ENCODE results near the gene SPTBN1.

SPTBN1 gene

DNA sequence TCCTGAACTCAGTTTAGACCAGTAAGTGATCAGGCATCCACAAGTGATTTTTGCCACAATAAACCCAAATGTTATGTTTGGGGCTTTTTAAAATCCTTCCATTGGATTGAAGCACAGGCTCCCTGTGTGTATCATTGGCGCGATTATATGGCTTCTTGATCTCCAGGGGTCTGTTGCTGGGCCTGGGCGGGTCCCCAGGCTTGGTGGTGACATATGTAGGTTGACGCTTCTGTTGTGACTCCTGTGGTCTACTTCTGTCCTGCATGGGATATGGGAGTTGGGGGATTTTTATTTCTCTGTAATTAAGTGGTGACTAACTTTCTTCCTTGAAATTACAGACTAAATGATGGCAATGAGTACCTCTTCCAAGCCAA, 211.1 kb downstream of the SPTBN1 start:
- TF ChIP-seq, protein P1, sequence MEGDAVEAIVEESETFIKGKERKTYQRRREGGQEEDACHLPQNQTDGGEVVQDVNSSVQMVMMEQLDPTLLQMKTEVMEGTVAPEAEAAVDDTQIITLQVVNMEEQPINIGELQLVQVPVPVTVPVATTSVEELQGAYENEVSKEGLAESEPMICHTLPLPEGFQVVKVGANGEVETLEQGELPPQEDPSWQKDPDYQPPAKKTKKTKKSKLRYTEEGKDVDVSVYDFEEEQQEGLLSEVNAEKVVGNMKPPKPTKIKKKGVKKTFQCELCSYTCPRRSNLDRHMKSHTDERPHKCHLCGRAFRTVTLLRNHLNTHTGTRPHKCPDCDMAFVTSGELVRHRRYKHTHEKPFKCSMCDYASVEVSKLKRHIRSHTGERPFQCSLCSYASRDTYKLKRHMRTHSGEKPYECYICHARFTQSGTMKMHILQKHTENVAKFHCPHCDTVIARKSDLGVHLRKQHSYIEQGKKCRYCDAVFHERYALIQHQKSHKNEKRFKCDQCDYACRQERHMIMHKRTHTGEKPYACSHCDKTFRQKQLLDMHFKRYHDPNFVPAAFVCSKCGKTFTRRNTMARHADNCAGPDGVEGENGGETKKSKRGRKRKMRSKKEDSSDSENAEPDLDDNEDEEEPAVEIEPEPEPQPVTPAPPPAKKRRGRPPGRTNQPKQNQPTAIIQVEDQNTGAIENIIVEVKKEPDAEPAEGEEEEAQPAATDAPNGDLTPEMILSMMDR (IDR thresholded peaks at IDR 0.05; ENCODE audit: low read depth, low read length): no peak
- no peak overlapping the region for H3K4me3 ChIP-seq (ENCODE audit: low read depth, low read length)

DNA sequence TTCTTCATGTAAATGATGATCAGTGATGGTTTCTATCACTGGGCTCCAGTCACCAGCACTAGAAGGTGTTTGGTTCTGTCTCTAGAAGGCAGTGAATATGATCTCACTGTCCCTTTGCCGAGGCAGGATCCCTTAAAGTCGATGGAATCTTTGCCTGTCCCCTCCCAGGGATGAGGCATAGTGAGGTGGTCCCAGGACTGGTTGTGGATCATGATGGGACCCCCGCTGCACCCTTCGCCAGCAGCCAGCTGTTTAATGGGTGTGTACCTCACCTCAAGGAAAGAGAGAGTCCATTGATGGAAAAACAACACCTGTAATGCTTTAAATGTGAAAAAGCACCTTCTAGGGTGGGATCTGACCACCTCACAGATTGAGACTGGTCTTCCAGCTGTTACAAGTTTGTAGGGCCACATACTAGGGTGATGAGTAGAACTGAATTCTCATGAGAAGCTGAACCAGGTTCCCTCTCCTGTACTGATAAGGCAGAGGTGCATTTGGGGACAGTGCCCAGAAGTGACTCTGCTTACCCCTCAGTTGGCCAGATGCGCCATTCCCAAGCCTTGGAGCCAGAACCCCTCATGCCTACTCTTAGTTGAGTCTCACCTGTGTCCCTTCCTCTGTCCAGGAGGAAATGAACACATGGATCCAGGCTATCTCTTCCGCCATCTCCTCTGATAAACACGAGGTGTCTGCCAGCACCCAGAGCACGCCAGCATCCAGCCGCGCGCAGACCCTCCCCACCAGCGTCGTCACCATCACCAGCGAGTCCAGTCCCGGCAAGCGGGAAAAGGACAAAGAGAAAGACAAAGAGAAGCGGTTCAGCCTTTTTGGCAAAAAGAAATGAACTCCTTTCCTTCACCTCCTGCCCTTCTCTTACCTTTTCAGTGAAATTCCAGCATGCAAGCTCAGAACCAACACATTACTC, 211.9 kb downstream of the SPTBN1 start:
- TF ChIP-seq, protein P1 (IDR thresholded peaks at IDR 0.05; ENCODE audit: low read depth, low read length): no peak
- H3K4me3 ChIP-seq (ENCODE audit: low read depth, low read length): no peak overlapping the region

DNA sequence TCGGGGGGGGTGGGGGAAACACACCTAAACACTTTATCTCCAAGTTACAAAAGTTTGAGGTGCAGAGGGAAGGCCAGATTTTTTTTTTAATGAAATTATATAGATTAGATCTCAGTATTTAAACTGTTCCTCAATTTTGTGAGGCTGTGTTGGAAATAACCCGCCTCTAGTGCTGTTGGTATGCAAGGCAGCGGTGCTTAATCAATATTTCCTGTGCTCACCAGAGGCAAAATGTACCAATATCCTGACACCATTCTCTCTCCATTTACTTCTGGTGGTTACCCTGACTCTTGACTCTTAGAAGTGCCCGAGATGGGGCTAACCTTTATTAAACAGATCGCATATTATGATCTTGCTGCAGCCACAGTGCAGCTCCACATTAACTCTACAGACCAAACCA, 212.6 kb downstream of the SPTBN1 start:
- H3K4me3 ChIP-seq (ENCODE audit: low read depth, low read length): no peak overlapping the region
- TF ChIP-seq, protein P1 (IDR thresholded peaks at IDR 0.05; ENCODE audit: low read depth, low read length): no peak

DNA sequence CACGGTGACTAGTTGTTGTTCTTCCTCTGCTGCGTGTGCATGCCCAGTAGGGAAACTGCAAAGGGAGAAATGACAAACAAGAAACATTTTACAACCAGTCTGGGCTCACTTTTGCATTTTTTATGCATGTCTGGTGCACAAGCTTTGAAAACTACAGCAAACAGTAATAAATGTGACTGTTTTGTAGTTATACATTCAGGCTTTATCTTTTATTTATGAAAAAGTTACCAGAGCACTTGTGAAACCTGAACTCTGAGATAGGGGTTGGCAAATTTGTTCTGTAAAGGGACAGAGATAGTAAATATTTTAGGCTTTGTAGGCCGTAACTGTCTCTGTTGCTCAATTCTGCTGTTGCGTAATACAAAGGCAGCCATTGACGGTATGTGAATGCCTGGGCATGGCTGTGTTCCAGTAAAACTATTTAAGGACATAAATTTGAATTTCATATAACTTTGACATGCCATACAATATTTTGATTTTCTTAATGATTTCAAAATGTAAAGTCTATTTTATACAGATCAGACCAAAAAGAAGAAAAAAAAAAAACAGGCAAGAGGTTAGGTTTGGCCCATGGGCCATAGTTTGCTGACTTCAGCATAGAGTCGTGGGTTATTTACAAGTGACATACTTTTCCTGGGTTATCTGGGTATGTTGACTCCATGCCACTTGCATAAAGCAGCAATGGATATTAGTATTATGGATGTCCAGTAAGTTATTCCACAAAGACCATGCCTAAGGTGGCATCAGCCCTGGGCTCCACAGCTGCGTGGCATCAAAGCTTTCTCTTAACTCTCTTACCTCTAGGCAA, 213.8 kb downstream of the SPTBN1 start:
- TF ChIP-seq, protein P1 (IDR thresholded peaks at IDR 0.05; ENCODE audit: low read depth, low read length): no peak
- H3K4me3 ChIP-seq (ENCODE audit: low read depth, low read length): no peak overlapping the region

DNA sequence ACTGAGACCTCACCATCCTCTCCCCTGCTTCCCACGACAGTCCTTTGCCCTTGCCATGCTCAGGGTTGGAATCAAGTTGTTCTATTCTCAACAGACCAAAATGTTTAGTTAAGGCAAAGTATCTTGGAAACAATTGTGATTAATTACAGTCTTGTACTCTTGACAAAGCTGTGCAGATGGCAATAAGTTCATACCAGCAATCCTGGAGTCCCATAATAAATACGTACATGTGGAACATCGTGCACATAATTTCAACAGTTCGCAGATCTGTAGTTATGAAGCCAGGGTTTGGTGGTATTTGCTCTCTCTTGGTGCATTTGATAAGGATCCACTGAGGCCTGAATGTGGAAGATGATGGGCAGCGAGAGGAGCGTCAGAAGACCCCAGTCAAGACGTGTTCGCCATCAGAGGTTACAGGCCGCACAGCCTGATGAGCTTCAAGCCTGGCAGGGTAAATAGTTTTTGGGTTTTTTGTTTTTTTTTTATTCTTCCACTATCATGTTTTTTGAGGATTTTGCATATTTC, 214.4 kb downstream of the SPTBN1 start:
- no peak overlapping the region for H3K4me3 ChIP-seq (ENCODE audit: low read depth, low read length)
- TF ChIP-seq, protein P1 (IDR thresholded peaks at IDR 0.05; ENCODE audit: low read depth, low read length): no peak

DNA sequence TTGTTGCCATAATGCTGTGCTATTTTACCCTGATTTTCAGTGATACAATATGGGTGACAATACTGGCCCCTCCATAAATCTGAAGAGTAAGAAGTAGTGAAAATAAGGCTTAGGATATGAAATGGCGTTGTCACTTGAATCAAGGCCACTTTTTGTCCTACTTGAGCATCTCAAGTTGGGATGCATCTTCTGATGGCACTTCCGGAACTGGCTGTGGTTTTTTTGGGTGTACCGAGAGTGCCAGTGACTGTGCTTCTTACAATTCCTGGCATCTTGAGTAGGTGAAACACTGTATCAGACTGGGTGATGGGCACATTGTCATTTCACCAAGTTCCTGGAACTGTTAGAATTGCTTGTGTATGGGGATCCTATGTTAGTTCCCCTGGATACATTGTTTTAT, 214.9 kb downstream of the SPTBN1 start:
- H3K4me3 ChIP-seq (ENCODE audit: low read depth, low read length): no peak overlapping the region
- TF ChIP-seq, protein P1 (IDR thresholded peaks at IDR 0.05; ENCODE audit: low read depth, low read length): no peak

Measured in WI38 (cell line).